ENCODE measurements around the gene CDH23. TPM values are rescaled to one million over a fixed set of nuclear protein-coding genes. Genes with fewer than 3 reads are reported as not detected.

The CDH23 gene
- total RNA-seq, 1 experiment from 2014 or later: 0.37 TPM

GRCh38 chr10:71707240-71707789 lies 310.6 kb downstream of the CDH23 start:
- no peak for DNase-seq (ENCODE audit: low spot score)

DNA sequence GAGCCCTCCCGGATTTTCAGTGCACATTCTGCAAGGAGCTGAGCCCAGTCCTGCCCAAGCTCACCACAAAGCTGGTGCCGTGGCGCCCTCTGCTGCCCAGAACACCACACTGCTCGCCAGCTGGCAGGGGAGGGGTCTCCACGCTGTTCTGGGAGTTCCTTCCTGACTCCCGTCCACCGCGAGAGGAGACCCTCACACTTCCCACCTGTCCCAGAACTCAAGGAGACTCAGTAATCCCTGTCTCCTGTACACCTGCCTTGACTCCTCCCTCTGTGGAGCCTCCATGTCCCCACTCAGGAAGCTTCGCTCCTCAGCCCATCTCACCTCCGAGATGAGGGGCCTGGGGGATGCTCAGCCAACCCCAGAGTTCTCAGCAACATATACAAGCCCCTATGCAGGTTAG lies 311.6 kb downstream of the CDH23 start:
- DNase-seq (ENCODE audit: low spot score): peak; percentile 33

DNA sequence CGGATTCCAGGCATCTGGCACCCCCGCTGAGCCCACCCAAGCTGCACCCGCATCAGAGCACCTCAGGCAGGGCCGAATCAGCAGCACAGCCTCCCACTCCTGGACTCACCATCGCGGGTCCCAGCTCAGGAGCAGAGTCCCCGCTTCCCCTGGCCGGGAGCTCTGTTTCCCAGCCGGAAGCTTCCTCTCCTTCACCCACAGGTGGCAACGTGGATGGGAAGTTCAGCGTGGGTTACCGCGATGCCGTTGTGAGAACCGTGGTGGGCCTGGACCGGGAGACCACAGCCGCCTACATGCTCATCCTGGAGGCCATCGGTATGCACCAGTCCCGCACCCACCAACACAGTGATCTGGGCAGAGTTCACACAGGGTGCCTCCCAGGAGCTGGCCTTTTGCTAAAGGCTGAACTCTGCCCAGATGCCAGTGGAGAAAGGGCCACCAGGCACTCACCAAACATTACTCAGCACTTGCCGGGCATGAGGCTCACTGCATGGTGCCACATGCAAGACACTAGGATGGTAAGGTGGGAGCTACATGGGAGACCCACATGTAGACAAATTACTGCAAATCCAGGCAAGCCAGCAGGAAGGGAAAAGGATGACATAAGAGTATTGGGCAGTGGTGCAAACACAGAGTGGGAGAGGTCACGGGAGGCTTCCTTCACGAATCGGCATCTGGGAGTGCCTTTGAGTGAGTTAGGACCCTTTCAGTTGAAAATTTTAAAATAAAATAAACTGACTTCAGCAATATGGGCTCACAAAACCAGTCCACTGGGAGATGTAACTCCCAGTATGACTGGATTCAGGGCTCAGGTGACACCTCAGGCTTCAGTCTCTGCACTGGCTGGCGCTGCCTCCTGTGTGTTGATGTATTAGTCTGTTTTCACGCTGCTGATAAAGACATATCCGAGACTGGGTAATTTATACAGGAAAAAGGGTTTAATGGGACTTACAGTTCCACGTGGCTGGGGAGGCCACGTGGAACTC lies 312.5 kb downstream of the CDH23 start:
- DNase-seq (ENCODE audit: low spot score): no peak

GRCh38 chr10:71710519-71710918 lies 313.8 kb downstream of the CDH23 start:
- DNase-seq (ENCODE audit: low spot score): no peak

- DNase-seq (ENCODE audit: low spot score): no peak
Observed at GRCh38 chr10:71711052-71711623, 314.4 kb downstream of the CDH23 start.

DNA sequence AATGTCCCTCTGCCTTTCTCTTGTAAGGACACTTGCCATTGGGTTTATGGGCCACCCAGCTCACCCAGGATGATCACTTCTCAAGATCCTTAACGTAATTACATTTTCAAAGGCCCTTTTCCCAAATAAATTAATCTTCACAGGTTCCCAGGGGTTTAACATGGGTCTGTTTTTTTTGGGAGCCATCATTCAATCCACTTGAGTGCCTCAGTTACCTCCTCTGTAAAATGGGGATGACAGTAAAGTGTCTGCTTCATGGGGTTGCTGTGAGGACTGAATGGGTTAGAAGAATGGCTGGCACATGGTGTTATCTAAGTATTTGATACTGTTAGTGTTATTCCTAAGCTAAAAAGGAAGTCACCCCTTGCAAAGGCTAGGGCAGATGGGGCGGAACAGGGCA lies 315.4 kb downstream of the CDH23 start:
- DNase-seq (ENCODE audit: low spot score): no peak

DNA sequence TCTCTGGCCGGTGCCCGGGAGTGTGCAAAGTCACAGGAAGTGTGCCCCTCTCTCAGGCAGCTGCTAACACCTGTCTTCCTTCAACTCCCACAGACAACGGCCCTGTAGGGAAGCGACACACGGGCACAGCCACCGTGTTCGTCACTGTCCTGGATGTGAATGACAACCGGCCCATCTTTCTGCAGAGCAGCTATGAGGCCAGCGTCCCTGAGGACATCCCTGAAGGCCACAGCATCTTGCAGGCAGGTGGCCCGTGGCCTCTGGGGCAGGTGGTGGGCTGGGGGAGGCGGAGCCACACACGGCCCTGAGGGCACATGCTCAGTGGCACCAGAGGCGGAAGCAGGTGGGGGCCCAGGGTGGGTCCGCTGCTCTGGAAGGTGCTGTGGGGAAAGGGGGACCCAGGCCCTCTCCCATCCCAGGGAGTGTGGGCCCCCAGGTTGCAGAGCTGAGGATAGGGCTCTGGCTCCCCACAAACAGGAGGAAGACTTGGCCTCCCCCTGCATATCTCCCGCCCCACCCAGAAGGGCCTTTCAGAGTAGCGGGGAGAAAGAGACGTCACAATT lies 315.9 kb downstream of the CDH23 start:
- no peak for DNase-seq (ENCODE audit: low spot score)

DNA sequence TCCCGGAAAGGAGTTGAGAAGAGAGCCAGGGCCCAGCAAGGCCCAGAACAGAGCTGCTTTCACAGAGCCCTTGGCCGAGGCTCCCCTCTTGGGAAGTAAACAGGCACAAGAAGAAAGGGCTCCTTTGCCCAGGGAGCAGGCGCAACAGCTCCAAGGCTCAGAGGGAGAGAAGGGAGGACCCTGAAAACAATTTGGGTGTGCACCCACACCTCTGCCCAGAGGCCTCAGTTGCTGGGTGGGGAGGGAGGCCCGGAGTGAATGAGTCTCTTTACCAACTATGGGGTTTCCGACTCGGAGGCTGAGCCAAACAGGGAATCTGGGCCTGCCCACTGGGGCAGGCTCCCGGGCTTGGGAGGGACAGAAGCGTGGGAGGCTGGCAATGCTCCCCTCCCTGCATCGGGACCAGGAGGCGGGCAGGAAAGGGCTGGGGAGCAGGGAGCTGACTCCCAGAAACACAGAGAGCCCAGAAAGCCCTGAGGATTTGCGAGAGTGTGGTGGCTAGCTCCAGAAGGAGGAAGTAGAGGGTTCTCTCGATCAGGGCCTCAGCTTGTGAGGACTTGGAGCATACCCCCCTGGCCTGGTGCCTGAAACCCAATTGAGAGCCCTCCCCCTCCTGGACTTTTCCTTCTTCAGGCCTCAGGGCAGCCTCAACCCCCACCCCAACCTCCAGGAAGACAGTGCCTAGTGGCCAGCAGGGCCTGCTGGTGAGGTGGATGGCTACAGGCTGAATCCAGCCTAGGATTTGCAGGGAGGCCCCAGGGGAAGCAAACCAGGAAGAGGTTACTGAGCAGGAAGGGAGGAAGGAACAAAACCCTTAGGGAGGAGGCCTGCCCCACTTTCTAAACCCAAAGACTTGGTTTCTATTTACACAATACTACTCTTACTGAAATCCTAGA lies 316.7 kb downstream of the CDH23 start:
- DNase-seq (ENCODE audit: low spot score): peak; percentile 36

GRCh38 chr10:71714031-71714410 lies 317.3 kb downstream of the CDH23 start:
- no peak for DNase-seq (ENCODE audit: low spot score)

DNA sequence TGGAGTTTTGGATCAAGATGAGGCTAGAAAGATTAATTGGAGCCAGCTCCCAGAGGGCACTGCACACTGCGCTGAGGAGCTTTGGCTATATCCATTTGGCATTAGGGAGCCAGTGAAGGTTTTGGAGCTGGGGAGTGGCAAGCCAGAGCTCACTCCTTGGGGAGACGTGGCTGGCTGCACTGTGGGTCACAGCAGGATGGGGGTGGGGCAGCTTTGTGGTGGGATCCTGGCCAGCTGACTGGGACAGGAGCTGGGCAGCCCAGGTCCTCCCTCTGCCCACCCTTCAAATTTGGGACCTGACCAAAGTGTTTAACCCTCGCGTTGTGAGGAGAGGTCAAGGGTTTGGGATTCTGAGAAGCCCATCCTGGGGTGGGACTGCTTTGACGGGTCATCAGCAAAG lies 317.9 kb downstream of the CDH23 start:
- no peak for DNase-seq (ENCODE audit: low spot score)

DNA sequence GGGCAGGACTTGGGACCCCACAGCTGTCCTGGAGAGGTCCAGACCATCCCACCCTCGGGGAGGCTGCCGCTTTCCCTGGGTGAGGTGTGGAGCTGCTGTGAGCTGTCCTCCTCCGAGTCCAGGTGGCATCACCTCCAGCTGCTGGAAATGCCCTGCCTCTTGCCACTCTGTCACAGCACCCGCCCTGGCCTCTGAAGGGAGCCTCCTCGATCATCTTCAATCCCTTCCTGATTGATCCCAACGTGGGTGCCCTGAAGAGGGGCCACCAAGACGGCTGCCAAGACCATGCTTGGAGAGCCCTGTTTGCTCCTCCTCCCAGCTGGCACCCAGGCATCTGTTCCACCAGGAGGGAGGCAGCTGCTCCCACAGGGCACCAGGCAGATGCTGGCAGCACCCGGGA lies 318.3 kb downstream of the CDH23 start:
- DNase-seq (ENCODE audit: low spot score): no peak

- DNase-seq (ENCODE audit: low spot score): no peak
Observed at GRCh38 chr10:71715860-71716259, 319.1 kb downstream of the CDH23 start.

GRCh38 chr10:71716426-71716825 lies 319.7 kb downstream of the CDH23 start:
- no peak for DNase-seq (ENCODE audit: low spot score)

DNA sequence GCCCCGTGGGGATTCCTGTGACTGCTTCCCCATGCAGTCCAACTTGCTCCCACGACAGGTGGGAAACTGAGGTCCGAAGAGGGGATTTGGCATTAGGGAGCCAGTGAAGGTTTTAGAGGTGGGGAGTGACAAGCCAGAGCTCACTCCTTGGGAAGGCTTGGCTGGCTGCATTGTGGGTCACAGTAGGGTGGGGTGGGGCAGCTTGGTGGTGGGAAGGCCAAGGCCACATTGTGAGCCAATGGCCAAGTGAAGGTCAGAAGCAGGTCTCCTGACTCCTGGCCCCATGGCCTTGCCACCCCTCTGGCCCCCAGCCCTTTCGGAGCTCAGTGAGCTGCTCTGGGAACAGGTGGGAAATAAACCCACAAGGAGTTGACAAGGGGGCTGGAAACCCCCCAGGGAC lies 320.3 kb downstream of the CDH23 start:
- no peak for DNase-seq (ENCODE audit: low spot score)

- DNase-seq (ENCODE audit: low spot score): no peak
Observed at GRCh38 chr10:71717551-71717951, 320.8 kb downstream of the CDH23 start.

- DNase-seq (ENCODE audit: low spot score): no peak
Observed at GRCh38 chr10:71718165-71718698, 321.5 kb downstream of the CDH23 start.

DNA sequence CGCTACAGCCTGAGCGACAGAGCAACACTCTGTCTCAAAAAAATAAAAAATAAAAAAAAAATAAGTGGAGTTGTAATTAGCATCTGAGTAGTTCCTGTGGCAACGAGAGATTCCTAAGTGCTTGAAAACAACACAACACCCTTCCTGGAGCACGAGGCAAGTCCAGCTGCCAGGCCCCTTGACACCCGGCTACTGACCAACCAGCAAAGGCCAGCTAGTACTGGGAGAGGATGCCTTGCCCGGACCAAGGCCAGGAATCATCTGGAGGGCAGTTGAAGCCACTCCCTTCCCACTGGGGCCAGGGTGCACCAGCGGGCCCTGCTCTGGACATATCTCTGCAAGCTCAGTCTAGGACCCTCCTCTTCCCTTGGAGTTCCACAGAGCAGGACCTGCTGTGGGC lies 322.3 kb downstream of the CDH23 start:
- DNase-seq (ENCODE audit: low spot score): no peak

DNA sequence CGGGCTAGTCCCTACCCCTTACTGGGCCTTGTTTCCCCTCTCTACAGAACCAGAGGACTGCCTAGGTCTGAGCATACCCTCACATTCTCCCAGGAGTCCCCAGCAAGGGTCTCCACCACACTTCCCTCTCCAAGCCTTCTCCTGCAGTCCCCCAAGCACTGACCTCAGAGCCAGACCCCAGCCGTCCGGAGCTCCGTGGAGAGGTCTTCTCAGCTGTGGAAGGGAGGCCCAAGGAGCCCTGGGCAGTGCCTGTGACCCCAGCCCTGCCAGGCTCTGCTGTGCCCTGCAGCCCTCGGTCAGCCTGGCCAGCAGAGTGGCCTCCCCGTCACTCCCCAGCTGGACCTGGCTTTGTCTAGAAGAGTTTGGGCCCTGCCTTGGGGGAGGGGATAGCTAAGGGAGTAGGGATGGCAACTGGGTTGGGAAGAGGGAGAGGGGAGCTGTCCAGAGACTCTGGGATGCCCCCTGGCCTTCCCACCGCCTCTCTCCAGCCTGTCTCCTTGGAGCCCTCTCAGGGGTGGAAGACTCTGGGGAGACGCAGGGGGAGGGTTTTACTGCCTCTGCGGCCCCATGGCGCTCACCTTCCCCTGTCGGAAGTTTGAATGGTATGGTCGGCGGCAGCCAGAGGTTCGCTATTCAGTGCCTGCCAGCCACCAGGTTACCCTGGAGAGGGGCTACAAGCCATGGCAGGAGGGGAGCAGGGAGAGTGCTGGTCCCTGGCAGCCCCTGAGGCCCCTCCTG lies 322.9 kb downstream of the CDH23 start, which contains the start of gene C10orf105:
TSS of gene C10orf105 (minus strand) at position 315 of the 738 bp plus-strand sequence. CDS start 3,441 bp downstream, outside the sequence.
- DNase-seq (ENCODE audit: low spot score): no peak

- no peak for DNase-seq (ENCODE audit: low spot score)
Observed at GRCh38 chr10:71720288-71720687, 323.6 kb downstream of the CDH23 start.

DNA sequence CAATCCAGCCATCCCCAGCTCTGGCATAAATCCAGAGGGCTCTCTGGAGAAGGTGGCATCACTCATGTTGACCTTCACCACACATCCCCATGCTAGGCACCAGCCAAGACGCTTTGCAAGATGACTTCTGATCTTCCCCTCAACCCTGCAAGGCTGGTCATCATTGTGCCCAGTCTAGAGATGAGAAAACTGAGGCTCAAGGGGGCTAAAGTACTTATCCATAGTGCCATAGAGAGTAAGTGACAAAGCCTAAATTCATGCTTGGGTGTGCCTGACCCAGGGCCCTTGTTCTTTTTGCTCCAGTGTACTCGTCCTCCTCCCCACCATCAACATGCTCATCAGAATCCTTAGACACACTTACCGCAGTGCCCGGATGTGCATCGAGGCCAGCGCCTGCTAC lies 324.6 kb downstream of the CDH23 start:
- no peak for DNase-seq (ENCODE audit: low spot score)

Measured in H4 (cell line).